Measurements from ENCODE around the gene SCGB3A2.

- TF ChIP-seq CTCF (IDR thresholded peaks at IDR 0.05) (no peak), POLR2A (IDR thresholded peaks at IDR 0.05) (no peak)
Measured at GRCh38 chr5:147893820-147894219, 15.3 kb downstream of the SCGB3A2 start.

All from right lobe of liver (tissue), 4 donors.